ENCODE measurements around the gene SVBP.

The SVBP gene

DNA sequence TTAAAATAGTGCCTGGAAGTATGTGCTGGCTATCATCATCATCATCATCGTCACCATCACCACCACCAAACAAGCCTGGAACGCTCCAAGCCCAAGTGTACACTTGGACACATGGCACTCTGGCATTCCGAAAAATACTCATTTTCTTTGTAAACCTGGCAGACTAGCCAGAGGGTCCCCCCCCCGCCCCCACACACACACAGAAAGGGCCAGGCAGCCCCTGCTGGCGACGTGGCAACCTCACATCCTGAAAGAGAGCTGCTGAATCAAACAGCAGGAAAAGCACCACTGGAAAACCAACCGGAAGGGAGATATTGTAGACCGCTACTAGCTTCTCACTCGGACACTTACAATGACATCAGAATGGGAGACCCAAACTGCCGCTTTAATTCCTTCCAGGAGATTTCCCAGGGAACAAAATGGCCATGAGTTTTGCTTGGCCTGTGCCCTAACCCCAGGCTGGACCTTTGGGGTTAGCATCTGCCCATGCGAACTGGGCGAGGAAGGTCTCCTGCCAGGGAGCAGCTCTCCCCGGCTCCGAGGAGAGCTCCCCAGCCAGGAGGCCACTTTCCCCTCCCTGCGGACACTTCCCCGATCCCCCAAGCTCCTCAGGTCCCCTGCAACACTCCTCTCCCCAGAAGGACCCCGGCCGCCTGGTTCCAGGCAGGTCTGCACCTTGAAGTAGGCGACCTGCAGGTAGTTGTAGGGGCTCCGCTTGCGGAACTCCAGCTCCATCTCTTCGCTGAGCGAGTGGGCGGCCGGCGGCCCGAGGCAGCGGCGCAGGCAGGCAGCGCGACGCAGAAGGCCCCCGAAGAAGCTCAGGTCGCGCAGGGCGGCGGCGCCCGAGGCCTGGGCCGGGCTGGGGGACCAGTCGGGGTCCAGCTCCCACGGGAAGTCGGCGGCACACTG is 51.1 kb downstream of the SVBP start:
- no peak for DNase-seq (ENCODE audit: extremely low read depth in 1 of 2, low read depth in 1 of 2)

DNA sequence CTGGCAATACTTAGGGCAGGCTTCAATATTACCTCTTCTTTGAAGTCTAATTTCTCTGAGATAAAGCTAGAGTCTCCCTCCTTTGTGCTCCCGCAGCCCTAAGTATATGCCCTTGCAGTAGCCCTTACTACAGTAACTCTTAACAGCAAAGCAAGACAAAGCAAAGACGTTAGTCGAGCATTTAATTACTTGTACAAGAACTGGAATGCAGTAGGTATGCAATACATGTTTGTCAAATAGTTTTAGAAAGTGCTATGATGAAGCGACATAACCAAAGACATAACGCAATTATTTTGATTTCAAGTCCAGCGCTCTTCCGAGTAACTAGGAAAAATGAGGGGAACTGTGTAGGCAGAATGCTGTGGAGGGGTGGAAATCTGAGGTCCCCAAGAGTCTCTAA is 51.9 kb downstream of the SVBP start:
- DNase-seq (ENCODE audit: extremely low read depth in 1 of 2, low read depth in 1 of 2) = no peak

DNA sequence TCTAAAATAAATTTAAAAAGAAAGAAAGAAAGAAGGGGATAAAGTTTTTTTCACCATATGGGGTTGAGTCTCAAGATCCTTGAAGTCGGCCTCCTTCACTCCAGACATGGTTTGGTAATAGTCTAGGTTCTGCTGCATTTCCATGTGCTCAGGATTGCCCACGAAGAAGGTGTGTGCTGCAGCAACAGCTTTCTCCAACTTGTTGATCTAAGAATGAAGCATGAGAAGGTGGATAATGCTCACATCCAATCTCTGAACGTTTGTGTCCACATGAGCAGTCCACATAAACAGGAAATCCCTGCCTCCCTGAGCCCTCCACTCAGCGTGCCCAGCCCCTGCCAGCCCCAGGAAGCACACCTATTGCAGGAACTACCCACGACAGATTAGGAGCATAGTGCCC is 54.9 kb downstream of the SVBP start:
- DNase-seq (ENCODE audit: extremely low read depth in 1 of 2, low read depth in 1 of 2) = no peak

DNA sequence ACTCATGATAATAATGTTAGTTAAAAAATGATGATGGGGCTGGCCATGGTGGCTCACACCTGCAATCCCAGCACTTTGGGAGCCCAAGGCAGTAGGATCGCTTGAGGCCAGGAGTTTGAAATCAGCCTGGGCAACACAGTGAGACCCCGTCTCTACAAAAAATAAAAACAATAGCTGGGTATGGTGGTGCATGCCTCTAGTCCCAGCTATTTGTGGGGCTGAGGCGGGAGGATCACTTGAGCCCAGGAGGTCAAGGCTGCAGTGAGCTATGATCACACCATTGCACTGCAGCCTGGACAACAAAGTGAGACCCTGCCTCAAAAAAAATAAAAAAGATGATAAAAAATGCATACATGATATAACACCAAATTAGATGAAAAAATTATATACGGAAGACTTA is 55.6 kb downstream of the SVBP start:
- no peak for DNase-seq (ENCODE audit: extremely low read depth in 1 of 2, low read depth in 1 of 2)

DNA sequence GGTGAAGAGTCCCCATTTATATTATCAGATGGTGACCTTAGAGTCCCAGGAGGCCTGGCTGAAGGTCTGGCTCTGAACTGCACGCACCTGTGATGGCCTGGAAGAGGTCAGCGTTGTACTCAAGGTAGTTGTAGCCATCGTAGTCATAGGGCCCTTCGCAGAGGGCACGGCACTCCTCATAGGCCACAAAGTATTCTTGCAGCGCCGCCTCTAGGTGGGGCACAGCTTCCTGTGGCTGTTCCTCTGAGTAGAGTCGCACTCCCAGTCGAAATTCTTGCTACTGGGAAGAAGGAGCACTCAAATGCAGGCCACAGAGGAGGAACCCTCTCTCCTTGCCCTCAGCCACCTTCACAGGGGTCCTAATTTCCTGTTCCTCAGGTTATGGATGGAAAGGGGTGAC is 58.1 kb downstream of the SVBP start:
- DNase-seq (ENCODE audit: extremely low read depth in 1 of 2, low read depth in 1 of 2) = no peak

DNA sequence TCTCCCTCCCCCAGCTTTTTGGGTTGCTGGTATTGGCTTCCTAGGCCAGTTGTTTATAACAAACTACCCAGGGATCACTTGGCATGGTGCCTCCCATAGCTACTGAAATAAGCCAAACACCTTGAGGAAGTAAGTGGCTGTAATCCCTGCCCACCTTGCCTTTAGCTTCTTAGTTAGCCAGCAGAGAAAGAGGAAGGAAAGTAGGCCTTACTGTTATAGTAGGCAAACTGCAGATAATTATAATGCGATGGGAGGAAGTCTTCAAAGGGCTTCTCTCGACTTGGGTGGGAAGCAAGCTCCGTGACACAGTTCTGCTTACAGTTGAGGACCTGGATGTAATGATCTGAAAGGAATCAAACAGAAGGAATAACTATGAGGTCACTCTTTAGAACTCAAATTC is 58.6 kb downstream of the SVBP start:
- no peak for DNase-seq (ENCODE audit: extremely low read depth in 1 of 2, low read depth in 1 of 2)

DNA sequence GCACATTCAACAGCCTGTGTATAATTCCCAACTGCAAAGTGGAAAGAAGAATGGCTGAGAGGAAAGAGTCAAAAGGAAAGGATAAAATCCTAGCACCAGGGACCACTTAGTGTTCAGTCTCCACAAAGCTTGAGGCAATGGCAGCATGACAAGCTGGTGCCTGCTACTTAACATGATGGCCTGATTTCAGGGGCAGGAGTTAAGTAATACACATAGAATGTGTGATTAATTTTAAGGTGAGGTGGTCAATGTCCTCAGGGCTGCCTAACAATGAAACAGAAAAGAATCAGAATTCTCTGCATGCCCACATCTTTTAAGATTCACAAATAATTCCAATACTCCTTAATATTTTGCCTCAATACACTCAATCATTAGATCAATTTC is 59.3 kb downstream of the SVBP start:
- DNase-seq (ENCODE audit: extremely low read depth in 1 of 2, low read depth in 1 of 2) = no peak
